Calu3 (cell line): ENCODE results near the gene CTXN3. TPM values are rescaled to one million over a fixed set of nuclear protein-coding genes. Genes with fewer than 3 reads are reported as not detected.

Experiments
- BruUV-seq: library from RNA; stranded (reverse); fragments of 400-500 nt; replicated peaks from 2 replicates; lab custom pipeline; 2021; lab: Mats Ljungman, UMichigan
- CTCF ChIA-PET: fragments of 300-600 bp; sonication (Branson Sonifier 250); formaldehyde crosslinking; loops from one replicate; lab custom pipeline; 2022; ENCODE audit warnings: antibody characterized with exemption; lab: Charles Lee
- DNase-seq: peaks from one replicate; pipeline ENCODE4 v3.0.0; 2022
- H3K27ac Mint-ChIP-seq: one replicate; pipeline ENCODE4 v1.8.0; 2022; ENCODE audit warnings: mixed read lengths; ENCODE audit not compliant: unreplicated experiment
- H3K27me3 Mint-ChIP-seq: one replicate; pipeline ENCODE4 v1.8.0; 2022; ENCODE audit warnings: mixed read lengths; ENCODE audit not compliant: unreplicated experiment
- H3K36me3 Mint-ChIP-seq: one replicate; pipeline ENCODE4 v1.8.0; 2022; ENCODE audit warnings: mild to moderate bottlenecking, moderate library complexity, mixed read lengths; ENCODE audit not compliant: insufficient read depth, unreplicated experiment
- H3K4me1 Mint-ChIP-seq: one replicate; pipeline ENCODE4 v1.8.0; 2022; ENCODE audit warnings: mild to moderate bottlenecking, low read depth, mixed read lengths; ENCODE audit not compliant: unreplicated experiment
- H3K4me3 Mint-ChIP-seq: one replicate; pipeline ENCODE4 v1.8.0; 2022; ENCODE audit warnings: mild to moderate bottlenecking, low read depth, moderate library complexity, mixed read lengths; ENCODE audit not compliant: unreplicated experiment
- H3K9me3 Mint-ChIP-seq: one replicate; pipeline ENCODE4 v1.8.0; 2022; ENCODE audit warnings: low read depth, mixed read lengths; ENCODE audit not compliant: unreplicated experiment
- intact Hi-C: fragments of 100-400 bp; cut with micrococcal nuclease; formaldehyde crosslinking; loops from one replicate; pipeline ENCODE4 v1.10.0; 2022; ENCODE audit not compliant: unreplicated experiment
- total RNA-seq: library from RNA; stranded (reverse); gene quantifications from 2 replicates; pipeline ENCODE4 v1.2.3, GENCODE V29; 2022
- TF ChIP-seq, protein P1 (sequence below): fragments of 200-600 bp; IDR thresholded peaks from one replicate; pipeline ENCODE4 v1.8.0; 2022; ENCODE audit warnings: antibody characterized with exemption; ENCODE audit not compliant: unreplicated experiment

CTXN3 gene
- total RNA-seq, 1 experiment from 2014 or later, result not detected

DNA sequence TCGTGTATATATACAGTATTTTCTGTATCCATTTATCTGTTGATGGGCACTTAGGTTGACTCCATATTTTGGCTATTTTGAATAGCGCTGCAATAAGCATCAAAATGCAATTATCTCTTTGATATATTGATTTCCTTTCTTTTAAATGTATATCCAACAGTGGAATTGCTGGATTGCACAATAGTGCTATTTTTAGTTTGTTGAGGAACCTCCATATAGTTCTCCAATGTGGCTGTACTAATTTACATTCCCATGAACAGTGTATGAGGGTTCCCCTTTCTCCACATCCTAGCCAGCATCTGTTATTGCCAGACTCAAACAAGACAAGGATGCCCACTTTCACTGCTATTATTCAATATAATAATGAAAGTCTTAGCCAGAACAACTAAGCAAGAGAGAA lies 9.1 kb upstream of the CTXN3 start:
- no TSS peak for BruUV-seq
- Mint-ChIP-seq H3K36me3 (no peaks in the 10 kb centered on the region), H3K27ac (no peak overlapping the region), H3K9me3 (no peaks in the 10 kb centered on the region), H3K4me1 (no peaks in the 10 kb centered on the region), H3K27me3 (peaks cover 21% of the 10 kb centered on the region), H3K4me3 (no peak overlapping the region)
- CTCF ChIA-PET, result no interaction called here
- TF ChIP-seq, protein P1, sequence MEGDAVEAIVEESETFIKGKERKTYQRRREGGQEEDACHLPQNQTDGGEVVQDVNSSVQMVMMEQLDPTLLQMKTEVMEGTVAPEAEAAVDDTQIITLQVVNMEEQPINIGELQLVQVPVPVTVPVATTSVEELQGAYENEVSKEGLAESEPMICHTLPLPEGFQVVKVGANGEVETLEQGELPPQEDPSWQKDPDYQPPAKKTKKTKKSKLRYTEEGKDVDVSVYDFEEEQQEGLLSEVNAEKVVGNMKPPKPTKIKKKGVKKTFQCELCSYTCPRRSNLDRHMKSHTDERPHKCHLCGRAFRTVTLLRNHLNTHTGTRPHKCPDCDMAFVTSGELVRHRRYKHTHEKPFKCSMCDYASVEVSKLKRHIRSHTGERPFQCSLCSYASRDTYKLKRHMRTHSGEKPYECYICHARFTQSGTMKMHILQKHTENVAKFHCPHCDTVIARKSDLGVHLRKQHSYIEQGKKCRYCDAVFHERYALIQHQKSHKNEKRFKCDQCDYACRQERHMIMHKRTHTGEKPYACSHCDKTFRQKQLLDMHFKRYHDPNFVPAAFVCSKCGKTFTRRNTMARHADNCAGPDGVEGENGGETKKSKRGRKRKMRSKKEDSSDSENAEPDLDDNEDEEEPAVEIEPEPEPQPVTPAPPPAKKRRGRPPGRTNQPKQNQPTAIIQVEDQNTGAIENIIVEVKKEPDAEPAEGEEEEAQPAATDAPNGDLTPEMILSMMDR, result no peak
- no peak for DNase-seq
- intact Hi-C loops, result no loop called here

DNA sequence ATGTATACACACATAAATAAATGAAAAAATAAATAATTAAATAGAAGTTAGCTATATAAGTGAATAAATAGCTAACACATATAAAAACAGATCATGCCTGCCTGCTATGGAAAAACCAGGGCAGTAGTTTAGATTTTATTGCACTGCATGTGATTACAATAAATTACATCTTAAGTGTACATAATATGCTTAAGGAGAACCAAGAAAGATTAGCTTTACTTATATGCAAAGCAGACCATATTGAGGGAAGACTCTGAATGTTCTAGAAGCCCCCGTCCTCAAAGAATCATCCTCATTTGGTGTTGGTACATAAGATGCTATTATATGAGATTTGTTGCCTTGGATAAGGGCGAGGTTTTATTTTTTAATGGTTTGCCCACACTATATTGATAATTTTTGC lies 5.9 kb upstream of the CTXN3 start:
- BruUV-seq, result no TSS peak
- Mint-ChIP-seq H3K27me3 (peaks cover 6% of the 10 kb centered on the region), H3K4me3 (no peak overlapping the region), H3K36me3 (no peaks in the 10 kb centered on the region), H3K9me3 (no peaks in the 10 kb centered on the region), H3K4me1 (no peaks in the 10 kb centered on the region), H3K27ac (no peak overlapping the region)
- TF ChIP-seq, protein P1, result no peak
- intact Hi-C loops, result no loop called here
- no peak for DNase-seq
- CTCF ChIA-PET, result interaction anchor here (0.8 kb wide), 1 partner anchor 42 kb away, joined by 4 read pairs; no protein-coding TSS in a partner anchor

DNA sequence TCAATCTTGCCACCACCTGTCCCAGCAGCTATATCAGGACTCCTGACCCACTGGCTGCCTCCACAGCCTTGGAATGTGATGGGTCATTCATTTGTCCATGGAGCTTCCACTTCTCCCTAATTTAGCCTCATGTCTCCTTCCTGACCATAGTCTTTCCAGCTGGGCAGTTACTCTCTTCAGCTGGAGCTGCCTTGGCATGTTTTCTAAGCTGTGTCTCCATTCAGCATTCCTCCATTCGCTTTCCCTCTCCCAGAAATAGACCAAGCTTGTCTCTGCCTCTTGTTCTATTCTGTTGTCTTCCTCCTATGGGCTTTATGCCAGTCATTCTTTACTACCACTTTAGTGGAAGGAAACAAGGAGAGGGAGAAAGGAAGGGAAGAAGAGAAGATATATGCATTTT lies 5.3 kb upstream of the CTXN3 start:
- CTCF ChIA-PET, result no interaction called here
- Mint-ChIP-seq H3K4me1 (no peaks in the 10 kb centered on the region), H3K4me3 (no peak overlapping the region), H3K27me3 (no peaks in the 10 kb centered on the region), H3K9me3 (no peaks in the 10 kb centered on the region), H3K27ac (no peak overlapping the region), H3K36me3 (no peaks in the 10 kb centered on the region)
- TF ChIP-seq, protein P1, result no peak
- intact Hi-C loops, result no loop called here
- BruUV-seq, result no TSS peak
- DNase-seq, result no peak

DNA sequence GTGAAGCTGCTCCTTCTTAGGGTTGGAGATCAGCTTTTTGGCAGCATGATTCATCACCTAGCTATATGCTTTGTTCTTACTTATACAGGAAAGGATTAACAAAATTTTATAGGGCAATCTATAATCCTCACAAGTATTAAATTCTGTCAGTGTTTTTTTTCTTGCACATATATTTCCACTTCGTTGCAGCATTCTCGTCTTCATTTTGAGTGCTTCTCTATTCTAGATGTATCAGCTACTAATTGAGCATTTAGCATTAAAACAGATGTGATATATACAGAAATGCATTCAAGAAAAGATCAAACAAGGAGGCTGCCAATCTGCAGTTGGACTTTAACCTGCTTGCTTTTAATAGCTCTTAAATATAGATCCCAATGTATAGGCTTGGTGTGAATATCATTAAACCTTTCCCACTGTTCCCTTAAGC lies 3.6 kb upstream of the CTXN3 start:
- peaks cover 16% of the 10 kb centered on the region for H3K27me3 Mint-ChIP-seq
- no peak overlapping the region for H3K4me3 Mint-ChIP-seq
- CTCF ChIA-PET, result no interaction called here
- no TSS peak for BruUV-seq
- TF ChIP-seq, protein P1, result no peak
- H3K9me3 Mint-ChIP-seq, result no peaks in the 10 kb centered on the region
- H3K27ac Mint-ChIP-seq, result no peak overlapping the region
- peaks cover 17% of the 10 kb centered on the region for H3K4me1 Mint-ChIP-seq
- no peak for DNase-seq
- intact Hi-C loops, result no loop called here
- H3K36me3 Mint-ChIP-seq, result no peaks in the 10 kb centered on the region
